IgD-negative memory B cell (primary cell): ENCODE measurements around the gene SNAPC5. TPM values are rescaled to one million over a fixed set of nuclear protein-coding genes. Genes with fewer than 3 reads are reported as not detected.

Experiments used
- H3K27ac Mint-ChIP-seq, 3 donors: one replicate each; pipeline ENCODE4 v1.8.0; 2020 to 2022; ENCODE audit warnings: mild to moderate bottlenecking in 3 of 3, mixed read lengths in 3 of 3, moderate library complexity in 1 of 3
- H3K27me3 Mint-ChIP-seq: one replicate; pipeline ENCODE4 v1.8.0; 2021; ENCODE audit warnings: mixed read lengths
- H3K36me3 Mint-ChIP-seq: one replicate; pipeline ENCODE4 v1.8.0; 2020; ENCODE audit warnings: mild to moderate bottlenecking, mixed read lengths
- H3K4me1 Mint-ChIP-seq, 3 donors: one replicate each; pipeline ENCODE4 v1.8.0; 2020 to 2022; ENCODE audit warnings: mixed read lengths in 3 of 3, mild to moderate bottlenecking in 1 of 3
- H3K4me3 Mint-ChIP-seq, 4 donors: one replicate each; pipeline ENCODE4 v1.8.0; 2020 to 2022; ENCODE audit warnings: mild to moderate bottlenecking in 4 of 4, mixed read lengths in 4 of 4, moderate library complexity in 3 of 4
- H3K9me3 Mint-ChIP-seq, 3 donors: one replicate each; pipeline ENCODE4 v1.8.0; 2020 to 2021; ENCODE audit warnings: mixed read lengths in 3 of 3, mild to moderate bottlenecking in 1 of 3
- polyA plus RNA-seq: library from polyadenylated mRNA; unstranded; fragments of 300-500 nt; fragmentation: Illumina TruSeq; gene quantifications from one replicate; pipeline ENCODE4 v1.2.3, GENCODE V29; 2021

Gene SNAPC5
- polyA plus RNA-seq, 1 donor from 2014 or later = 48.4 TPM

DNA sequence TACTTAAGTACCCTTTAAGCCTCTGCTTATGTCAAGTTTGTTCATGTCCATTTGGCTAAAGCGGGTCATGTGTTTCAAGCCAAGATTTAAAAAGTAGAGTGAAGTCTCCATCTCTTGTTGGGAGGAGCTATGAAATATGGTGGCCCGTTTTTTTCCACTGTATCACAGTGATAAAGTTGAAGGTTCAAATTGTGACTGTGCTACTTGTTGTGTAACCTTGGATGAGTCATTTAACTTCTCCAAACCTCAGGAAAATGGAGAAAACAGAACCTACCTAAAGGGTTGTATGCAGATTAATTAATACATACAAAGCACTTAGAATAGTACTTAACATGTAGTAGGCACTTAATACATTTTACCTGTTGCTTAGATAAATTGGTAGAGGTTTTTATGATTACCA, 43.4 kb downstream of the SNAPC5 start:
- Mint-ChIP-seq H3K27ac (no peak overlapping the region), H3K27me3 (no peaks in the 10 kb centered on the region)

GRCh38 chr15:66452971-66453580, 44.5 kb downstream of the SNAPC5 start:
- no peaks in the 10 kb centered on the region for H3K27me3 Mint-ChIP-seq
- peaks cover 5% of the 10 kb centered on the region for H3K36me3 Mint-ChIP-seq
- H3K9me3 Mint-ChIP-seq = peaks cover 0 to 2% (median 1%) of the 10 kb centered on the region in 3 donors
- no peak overlapping the region for H3K4me3 Mint-ChIP-seq
- no peak overlapping the region for H3K27ac Mint-ChIP-seq
- H3K4me1 Mint-ChIP-seq = peaks cover 1 to 5% (median 4%) of the 10 kb centered on the region in 3 donors

More for the DNA sequence above, 43.4 kb downstream of the SNAPC5 start:
- H3K36me3 Mint-ChIP-seq = peaks cover 3% of the 10 kb centered on the region
- peak overlapping the region in 1 of 4 donors; percentile 33 for H3K4me3 Mint-ChIP-seq
- peaks cover 4 to 6% (median 5%) of the 10 kb centered on the region in 3 donors for H3K4me1 Mint-ChIP-seq
- H3K9me3 Mint-ChIP-seq = peaks cover 0 to 1% (median 0%) of the 10 kb centered on the region in 3 donors

- H3K9me3 Mint-ChIP-seq = peaks cover 0 to 3% (median 1%) of the 10 kb centered on the region in 3 donors
- H3K27ac Mint-ChIP-seq = no peak overlapping the region
- H3K4me3 Mint-ChIP-seq = no peak overlapping the region
- peaks cover 6% of the 10 kb centered on the region for H3K36me3 Mint-ChIP-seq
- peaks cover 0 to 3% (median 3%) of the 10 kb centered on the region in 3 donors for H3K4me1 Mint-ChIP-seq
- no peaks in the 10 kb centered on the region for H3K27me3 Mint-ChIP-seq
Measured at GRCh38 chr15:66452420-66452819, 45.1 kb downstream of the SNAPC5 start.

Other genes starting within 250 kb of the SNAPC5 start
- 0.41 TPM for gene MEGF11, start 244.0 kb downstream of the SNAPC5 start, polyA plus RNA-seq
- gene DIS3L, start 204.2 kb downstream of the SNAPC5 start, polyA plus RNA-seq = 30.2 TPM
- gene TIPIN, start 141.1 kb downstream of the SNAPC5 start, polyA plus RNA-seq = 4.7 TPM
- gene MAP2K1, start 110.8 kb downstream of the SNAPC5 start, polyA plus RNA-seq = 39.7 TPM
- gene RPL4, start 7.1 kb upstream of the SNAPC5 start, polyA plus RNA-seq = 1,406 TPM
- 8.0 TPM for gene ZWILCH, start 7.6 kb upstream of the SNAPC5 start, polyA plus RNA-seq
- not detected for gene LCTL, start 68.2 kb upstream of the SNAPC5 start, polyA plus RNA-seq
- not detected for gene SMAD6, start 204.5 kb upstream of the SNAPC5 start, polyA plus RNA-seq